Fibroblast of villous mesenchyme (primary cell): ENCODE measurements around the gene TSPYL6. TPM values are rescaled to one million over a fixed set of nuclear protein-coding genes. Genes with fewer than 3 reads are reported as not detected.
A peak's percentile ranks its signal among the peaks of the same experiment; 100 is the strongest.

Source experiments
- DNase-seq: peaks from one replicate; pipeline ENCODE4 v3.0.0-alpha.2; 2010; ENCODE audit warnings: low read depth
- H3K4me3 ChIP-seq: 2 replicates; pipeline ENCODE4 v1.5.1; 2011; ENCODE audit warnings: low read depth, mild to moderate bottlenecking, low read length
- total RNA-seq: library from RNA; depleted of rRNA; stranded (reverse); fragments of >200 nt; gene quantifications from 2 replicates; pipeline ENCODE4 v1.2.3, GENCODE V29; 2012
- TF ChIP-seq, protein P1 (sequence below): IDR thresholded peaks from 2 replicates; pipeline ENCODE4 v1.5.1; 2012; ENCODE audit warnings: low read depth, mild to moderate bottlenecking, low read length; ENCODE audit not compliant: insufficient read depth

Gene TSPYL6
- total RNA-seq, 1 donor, result not detected

DNA sequence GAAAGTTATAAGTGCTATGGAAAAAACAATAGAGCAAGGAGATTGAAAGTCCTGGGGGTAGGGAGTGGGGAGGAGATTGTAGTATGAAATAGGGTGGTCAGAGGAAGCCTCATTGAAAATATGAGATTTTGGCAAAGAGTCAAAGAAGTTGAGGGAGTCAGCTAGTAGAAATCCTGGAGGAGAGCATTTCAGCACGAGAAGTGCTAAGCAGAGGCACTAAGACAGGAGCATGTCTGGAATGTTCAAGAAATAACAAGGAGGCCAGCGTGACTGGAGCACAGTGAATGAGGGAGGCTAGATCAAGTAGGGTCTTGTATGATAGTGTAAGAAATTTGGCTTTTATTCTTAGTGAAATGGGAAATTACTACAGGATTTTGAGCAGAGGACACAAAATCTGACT is 2.1 kb upstream of the TSPYL6 start:
- TF ChIP-seq, protein P1, sequence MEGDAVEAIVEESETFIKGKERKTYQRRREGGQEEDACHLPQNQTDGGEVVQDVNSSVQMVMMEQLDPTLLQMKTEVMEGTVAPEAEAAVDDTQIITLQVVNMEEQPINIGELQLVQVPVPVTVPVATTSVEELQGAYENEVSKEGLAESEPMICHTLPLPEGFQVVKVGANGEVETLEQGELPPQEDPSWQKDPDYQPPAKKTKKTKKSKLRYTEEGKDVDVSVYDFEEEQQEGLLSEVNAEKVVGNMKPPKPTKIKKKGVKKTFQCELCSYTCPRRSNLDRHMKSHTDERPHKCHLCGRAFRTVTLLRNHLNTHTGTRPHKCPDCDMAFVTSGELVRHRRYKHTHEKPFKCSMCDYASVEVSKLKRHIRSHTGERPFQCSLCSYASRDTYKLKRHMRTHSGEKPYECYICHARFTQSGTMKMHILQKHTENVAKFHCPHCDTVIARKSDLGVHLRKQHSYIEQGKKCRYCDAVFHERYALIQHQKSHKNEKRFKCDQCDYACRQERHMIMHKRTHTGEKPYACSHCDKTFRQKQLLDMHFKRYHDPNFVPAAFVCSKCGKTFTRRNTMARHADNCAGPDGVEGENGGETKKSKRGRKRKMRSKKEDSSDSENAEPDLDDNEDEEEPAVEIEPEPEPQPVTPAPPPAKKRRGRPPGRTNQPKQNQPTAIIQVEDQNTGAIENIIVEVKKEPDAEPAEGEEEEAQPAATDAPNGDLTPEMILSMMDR, result no peak
- peak; percentile 20 for DNase-seq
- H3K4me3 ChIP-seq, result no peak overlapping the region

DNA sequence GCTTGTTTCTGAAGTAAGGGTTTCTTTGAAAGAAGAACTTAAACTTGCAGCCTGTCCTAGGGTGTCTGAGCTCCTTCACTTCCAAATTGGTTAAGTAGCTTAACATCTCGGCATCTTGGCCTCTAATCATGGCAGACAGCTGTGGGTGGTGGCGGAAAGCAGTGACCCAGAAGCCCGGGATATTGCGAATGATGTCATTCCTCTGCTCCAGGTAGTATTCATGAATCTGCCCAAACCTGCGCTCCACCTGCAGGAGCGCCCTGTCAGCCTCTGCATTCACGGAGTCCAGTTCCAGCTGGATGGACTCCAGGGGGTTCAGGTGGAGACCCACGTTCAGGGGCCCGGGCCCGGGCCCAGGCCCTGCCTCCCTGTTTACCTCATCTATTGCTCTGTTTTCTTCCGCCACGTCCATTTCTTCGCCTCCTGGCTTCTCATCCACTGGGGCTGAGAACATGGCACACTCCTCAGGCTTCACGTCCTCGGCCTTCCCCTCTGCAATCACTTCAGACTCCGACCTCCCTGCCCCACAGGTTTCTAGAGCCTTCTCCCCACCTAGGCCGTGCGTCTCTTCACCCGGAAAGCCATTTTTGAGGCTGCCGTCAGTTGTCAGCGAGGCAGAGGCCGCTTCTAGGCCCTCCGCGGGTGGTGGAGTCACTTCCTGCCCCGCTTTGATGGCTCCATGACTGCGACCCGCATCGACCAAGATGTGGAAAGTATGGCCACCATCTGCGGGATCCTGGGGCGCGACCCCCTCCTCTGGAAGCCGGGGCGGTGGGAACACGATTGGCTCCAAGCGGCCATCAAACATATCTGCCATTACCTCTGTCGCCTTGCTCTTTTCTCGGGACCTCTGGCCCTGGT is 569 bp downstream of the TSPYL6 start:
- no peak overlapping the region for H3K4me3 ChIP-seq
- TF ChIP-seq, protein P1, result no peak
- DNase-seq, result no peak

DNA sequence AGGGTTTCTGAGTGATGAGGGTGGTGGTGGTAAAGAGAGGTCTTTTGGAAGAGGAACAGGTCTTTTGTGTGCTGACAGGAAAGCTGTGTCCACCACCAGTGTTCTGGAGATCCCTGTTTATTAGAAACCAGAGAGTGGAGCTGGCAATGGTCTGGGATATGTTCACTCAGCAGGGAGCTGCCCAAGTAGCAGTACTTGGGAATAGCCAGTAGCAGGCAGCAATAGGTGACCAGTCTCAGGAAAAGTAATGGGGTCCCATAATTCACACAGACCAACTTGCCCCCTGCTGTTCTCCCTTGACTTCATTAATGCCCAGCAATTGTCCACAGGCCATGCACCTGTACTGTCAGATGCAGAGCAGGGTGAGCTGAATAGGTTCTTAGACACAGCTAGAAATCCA is 1.8 kb downstream of the TSPYL6 start:
- TF ChIP-seq, protein P1, result peak; percentile 23
- H3K4me3 ChIP-seq, result no peak overlapping the region
- DNase-seq, result no peak

DNA sequence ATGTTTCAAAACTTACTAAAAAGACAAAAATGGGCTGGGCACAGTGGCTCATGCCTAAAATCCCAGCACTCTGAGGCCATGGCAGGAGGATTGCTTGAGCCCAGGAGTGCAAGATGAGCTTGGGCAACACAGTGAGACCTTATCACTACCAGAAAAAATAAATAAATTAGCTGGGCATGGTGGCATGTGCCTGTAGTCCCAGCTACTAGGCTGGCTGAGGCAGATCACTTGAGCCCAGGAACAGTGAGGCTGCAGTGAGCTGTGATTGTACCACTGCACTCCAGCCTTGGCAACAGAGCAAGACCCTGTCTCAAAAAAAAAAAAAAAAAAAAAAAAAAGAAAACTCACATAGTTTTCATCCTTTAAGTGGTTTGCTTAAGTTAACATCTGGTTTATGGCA is 6.4 kb downstream of the TSPYL6 start:
- no peak overlapping the region for H3K4me3 ChIP-seq
- TF ChIP-seq, protein P1, result no peak
- DNase-seq, result no peak

DNA sequence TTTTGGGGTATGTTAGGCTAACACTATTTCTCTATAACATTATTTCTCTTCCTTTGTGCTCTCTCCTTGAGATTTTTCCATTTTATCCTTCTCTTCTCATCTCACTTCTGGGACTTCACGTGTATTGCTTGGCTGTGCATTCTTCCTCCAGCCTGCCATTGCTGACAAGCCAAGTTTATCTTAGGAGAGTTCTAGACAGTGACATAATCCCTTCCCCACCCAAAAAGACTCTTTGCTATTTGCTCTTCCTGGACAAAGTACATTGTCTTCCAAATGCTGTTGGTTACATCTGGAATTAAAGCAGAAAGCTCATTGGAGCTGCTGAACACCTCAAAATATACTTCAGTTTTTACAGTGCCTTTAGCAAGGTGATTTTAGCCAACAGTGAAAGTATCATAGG is 8.9 kb downstream of the TSPYL6 start:
- no peak for DNase-seq
- TF ChIP-seq, protein P1, result no peak
- H3K4me3 ChIP-seq, result no peak overlapping the region

DNA sequence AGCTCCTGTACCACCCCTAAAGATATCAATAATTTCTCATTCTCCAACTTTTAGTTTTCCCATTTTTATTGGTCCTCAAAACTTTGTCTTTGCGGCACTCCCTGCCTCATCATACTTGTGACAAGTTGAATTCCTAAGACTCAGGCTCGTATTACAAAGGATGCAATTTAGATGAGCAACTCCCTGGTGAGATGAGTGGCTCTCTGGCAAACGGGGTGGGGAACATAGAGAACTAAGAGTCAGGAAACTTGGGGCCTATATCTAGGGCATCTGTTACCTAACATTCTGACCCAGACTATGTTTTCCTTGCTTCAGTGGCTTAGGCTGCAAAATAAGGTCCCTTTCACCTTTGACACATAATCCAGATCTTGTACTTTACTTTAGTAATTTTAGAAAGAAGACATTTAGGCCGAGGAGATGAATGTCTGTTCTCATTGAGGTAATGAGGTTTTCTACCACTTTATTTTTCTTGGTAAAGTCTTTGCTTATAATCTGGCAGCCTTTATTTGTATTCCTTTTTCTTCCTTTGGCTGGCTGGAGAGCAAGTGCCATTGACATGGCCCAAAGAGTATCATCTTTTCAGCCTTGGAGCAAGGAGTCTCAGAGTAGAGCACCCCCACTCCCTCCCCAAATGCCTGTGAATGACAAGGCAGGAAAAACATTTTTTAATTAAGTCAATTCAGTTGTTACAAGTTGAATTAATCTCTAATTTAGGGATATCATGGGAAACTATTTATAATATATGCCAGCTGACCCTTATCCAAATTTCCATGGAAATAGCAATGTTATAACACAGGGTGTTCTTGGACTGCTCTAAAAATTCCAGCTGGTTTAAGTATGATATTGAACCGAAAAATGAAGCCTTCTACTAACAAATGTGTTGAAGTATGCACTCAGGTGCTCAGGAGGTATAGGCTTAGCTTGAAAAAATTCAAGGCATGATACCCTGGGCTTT is 15.2 kb downstream of the TSPYL6 start:
- peak; percentile 6 for DNase-seq
- no peak overlapping the region for H3K4me3 ChIP-seq
- TF ChIP-seq, protein P1, result no peak
